Measurements from ENCODE around the gene PCYT2.
"Not testable (repeated sequence)": the region's sequence is repeated elsewhere in the genome, so short reads cannot be mapped to it uniquely, and the experiment has no call there.

DNA sequence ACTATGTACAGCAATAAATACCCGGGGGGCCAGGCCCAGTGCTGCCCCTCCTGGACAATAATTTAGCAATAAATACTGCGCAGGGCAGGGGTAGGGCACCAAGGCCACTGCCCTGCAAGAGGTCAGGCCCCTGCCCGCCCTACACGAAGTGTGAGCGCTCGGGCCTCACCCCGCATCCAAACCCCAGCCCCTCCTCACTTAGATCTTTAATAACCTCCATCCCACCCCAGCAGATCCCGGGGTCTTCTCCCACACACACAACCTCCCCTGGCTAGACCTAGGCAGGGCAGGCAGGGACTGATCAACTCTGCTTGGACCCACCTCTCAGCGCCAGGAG, 7.1 kb upstream of the PCYT2 start:
- TF ChIP-seq, protein P1, sequence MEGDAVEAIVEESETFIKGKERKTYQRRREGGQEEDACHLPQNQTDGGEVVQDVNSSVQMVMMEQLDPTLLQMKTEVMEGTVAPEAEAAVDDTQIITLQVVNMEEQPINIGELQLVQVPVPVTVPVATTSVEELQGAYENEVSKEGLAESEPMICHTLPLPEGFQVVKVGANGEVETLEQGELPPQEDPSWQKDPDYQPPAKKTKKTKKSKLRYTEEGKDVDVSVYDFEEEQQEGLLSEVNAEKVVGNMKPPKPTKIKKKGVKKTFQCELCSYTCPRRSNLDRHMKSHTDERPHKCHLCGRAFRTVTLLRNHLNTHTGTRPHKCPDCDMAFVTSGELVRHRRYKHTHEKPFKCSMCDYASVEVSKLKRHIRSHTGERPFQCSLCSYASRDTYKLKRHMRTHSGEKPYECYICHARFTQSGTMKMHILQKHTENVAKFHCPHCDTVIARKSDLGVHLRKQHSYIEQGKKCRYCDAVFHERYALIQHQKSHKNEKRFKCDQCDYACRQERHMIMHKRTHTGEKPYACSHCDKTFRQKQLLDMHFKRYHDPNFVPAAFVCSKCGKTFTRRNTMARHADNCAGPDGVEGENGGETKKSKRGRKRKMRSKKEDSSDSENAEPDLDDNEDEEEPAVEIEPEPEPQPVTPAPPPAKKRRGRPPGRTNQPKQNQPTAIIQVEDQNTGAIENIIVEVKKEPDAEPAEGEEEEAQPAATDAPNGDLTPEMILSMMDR (IDR thresholded peaks at IDR 0.05; ENCODE audit: extremely low read depth in 1 of 2, insufficient read depth in 1 of 2, low read depth in 1 of 2, low read length in 2 of 2), result not testable (repeated sequence)
- TF ChIP-seq POLR2A (IDR thresholded peaks at IDR 0.05; ENCODE audit: low read depth, low read length); MAX (IDR thresholded peaks at IDR 0.05; ENCODE audit: insufficient read depth, insufficient read length); EZH2 (IDR thresholded peaks at IDR 0.05; ENCODE audit: borderline replicate concordance, low read depth, low read length, severe bottlenecking); POLR2AphosphoS5 (IDR thresholded peaks at IDR 0.05; ENCODE audit: insufficient read depth, low read depth, low read length); MYC (IDR thresholded peaks at IDR 0.05; ENCODE audit: low read depth, low read length); GATA2 (IDR thresholded peaks at IDR 0.05; ENCODE audit: insufficient read depth, insufficient read length, low read depth, low read length): not testable (repeated sequence)

All from endothelial cell of umbilical vein (primary cell).